A673 (cell line): Measurements from ENCODE around the gene UBTD1.

ENCODE experiments used
- EZH2 ChIP-seq: fragments of 200-600 bp; sonication (generic); IDR thresholded peaks from 2 replicates; pipeline ENCODE4 v1.6.1; 2017; ENCODE audit warnings: borderline replicate concordance, low read depth, mild to moderate bottlenecking, mixed read lengths, antibody characterized with exemption, low read length; ENCODE audit not compliant: poor library complexity, severe bottlenecking
- TF ChIP-seq, protein P1 (sequence below): fragments of 300-800, 200-600 bp; sonication (generic); conservative IDR thresholded peaks from 2 replicates; pipeline ENCODE4 v1.5.1; 2017; ENCODE audit warnings: low read depth, mild to moderate bottlenecking, antibody characterized with exemption, low read length, moderate library complexity, mixed read lengths

- TF ChIP-seq, protein P1, sequence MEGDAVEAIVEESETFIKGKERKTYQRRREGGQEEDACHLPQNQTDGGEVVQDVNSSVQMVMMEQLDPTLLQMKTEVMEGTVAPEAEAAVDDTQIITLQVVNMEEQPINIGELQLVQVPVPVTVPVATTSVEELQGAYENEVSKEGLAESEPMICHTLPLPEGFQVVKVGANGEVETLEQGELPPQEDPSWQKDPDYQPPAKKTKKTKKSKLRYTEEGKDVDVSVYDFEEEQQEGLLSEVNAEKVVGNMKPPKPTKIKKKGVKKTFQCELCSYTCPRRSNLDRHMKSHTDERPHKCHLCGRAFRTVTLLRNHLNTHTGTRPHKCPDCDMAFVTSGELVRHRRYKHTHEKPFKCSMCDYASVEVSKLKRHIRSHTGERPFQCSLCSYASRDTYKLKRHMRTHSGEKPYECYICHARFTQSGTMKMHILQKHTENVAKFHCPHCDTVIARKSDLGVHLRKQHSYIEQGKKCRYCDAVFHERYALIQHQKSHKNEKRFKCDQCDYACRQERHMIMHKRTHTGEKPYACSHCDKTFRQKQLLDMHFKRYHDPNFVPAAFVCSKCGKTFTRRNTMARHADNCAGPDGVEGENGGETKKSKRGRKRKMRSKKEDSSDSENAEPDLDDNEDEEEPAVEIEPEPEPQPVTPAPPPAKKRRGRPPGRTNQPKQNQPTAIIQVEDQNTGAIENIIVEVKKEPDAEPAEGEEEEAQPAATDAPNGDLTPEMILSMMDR, result no peak
- TF ChIP-seq EZH2, result no peak
Measured at GRCh38 chr10:97573672-97574071, 74.9 kb downstream of the UBTD1 start.
